Dermis microvascular lymphatic vessel endothelial cell (primary cell): Measurements from ENCODE around the gene ANKRD44. TPM values are rescaled to one million over a fixed set of nuclear protein-coding genes. Genes with fewer than 3 reads are reported as not detected.
"Not testable (repeated sequence)": the region's sequence is repeated elsewhere in the genome, so short reads cannot be mapped to it uniquely, and the experiment has no call there.

ENCODE experiments used
- DNase-seq, 2 donors: peaks; one replicate each; pipeline versions ENCODE4 v3.0.0 to v3.0.0-alpha.2; 2010; ENCODE audit warnings: low read depth in 2 of 2
- total RNA-seq: library from RNA; depleted of rRNA; stranded (reverse); fragments of >200 nt; gene quantifications from 2 replicates; pipeline ENCODE4 v1.2.1, GENCODE V29; 2014

The ANKRD44 gene
- total RNA-seq, 1 donor from 2014 or later = 3.6 TPM

DNA sequence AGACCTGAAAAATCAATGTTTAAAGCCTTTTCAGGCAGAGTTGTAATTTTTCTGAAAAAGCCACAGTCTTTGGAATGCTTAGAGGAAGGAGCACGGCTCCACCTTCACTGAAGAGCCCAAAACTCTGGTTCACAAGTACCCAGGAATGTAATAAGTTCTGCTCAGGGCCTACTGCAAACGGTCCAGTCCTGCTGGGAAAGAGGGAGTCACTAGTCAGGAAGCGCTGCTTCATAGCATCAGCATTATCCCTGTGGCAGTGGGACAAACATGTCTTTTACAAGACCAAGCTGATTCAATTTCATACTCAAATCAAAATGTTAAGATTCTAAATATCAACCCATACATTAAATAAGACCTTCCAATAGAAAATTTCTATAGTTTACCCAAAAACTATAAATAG, 231.2 kb downstream of the ANKRD44 start:
- peak in 1 of 2 donors; percentile 10 for DNase-seq

DNA sequence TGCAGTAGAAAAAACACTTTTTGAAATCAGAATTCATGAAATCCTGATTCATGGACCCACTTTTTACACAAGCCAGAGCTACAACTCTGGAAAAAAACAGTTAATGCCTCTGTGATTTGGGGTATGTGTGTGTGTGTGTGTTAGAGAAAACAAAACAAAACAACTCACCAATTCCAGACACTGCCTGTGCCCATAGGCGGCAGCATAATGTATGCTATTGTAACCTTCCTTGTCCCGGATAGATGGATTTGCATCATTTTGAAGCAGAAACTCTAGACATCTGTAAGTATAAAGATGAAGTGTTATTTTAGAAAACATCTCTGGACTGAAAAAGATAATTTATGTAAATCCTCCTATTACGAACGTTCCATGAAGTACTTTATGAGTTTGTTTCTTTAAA, 232.0 kb downstream of the ANKRD44 start:
- DNase-seq = no peak

DNA sequence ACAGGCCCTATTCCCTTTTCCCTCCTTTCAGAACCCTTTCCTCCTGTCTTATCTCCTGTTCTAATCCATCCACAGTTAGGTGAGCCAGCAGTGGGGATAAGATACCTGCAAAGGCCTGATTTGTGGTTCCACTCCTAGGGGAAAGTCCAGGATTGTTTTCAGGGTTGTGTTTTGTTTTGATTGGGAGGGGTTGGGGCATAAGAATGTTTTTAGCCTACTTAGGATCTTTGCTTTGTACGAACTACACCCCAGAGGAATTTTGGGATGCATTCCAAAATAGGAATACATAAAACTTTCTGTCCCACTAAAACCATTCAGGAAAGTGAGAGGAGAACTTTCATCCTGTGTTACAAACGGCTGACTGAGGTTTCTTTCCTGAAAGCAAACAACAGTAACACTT, 233.2 kb downstream of the ANKRD44 start:
- DNase-seq = no peak

DNA sequence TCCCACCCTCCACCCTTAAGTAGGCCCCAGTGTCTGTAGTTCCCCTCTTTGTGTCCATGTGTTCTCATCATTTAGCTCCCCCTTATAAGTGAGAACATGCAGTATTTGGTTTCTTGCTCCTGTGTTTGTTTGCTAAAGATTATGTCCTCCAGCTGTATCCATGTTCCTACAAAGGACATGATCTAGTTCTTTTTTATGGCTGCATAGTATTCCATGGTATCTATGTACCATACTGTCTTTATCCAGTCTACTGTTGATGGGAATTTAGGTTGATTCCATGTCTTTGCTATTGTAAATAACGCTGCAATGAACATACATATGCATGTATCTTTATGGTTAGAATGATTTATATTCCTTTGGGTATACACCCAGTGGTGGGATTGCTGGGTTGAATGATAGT, 233.9 kb downstream of the ANKRD44 start:
- no peak for DNase-seq

DNA sequence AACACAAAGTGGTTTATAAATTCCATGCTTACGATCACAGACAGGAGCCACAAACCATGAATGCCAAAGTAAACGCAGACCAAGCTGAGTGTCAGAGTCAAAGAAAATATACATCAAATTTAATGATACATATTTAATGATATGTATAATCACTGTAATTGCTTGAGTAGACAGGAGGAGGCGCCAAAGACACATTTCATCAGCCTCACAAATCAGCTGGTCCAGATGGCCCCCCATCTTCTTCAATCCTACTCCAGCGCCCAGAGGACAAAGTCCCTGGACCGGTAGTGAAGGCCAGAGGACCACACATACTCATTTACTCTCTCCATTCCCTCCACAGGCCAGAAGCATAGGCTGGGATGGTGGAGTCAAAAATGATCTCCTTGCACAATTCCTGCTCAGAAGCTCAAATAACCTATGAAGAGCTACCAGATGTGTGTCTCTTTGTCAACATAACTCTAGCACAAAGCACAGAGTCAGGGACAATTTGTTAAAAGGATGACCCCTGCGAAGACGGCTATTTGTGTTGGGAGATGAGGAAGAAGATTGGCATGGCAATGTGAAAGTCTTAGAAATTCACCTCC, 234.7 kb downstream of the ANKRD44 start:
- peak in 1 of 2 donors; percentile 36 for DNase-seq

DNA sequence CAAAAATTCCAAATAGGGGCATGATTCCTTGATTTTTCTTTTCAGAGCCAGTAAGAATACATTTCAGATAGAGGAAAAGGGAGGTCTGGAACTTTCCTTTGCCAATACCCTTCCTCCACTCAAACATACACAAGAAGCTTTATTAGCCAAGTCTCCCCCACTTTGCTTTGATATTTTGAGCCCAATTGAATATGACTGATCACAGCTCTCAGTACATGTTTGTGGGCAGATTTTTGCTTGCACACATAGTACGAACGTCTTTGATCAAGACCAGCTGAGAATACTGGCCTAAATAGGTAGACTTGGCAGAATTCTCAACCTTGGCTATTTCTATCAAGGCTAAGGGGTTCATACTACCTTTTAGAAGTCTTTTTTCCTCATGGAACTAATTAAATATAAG, 235.3 kb downstream of the ANKRD44 start:
- DNase-seq = no peak

DNA sequence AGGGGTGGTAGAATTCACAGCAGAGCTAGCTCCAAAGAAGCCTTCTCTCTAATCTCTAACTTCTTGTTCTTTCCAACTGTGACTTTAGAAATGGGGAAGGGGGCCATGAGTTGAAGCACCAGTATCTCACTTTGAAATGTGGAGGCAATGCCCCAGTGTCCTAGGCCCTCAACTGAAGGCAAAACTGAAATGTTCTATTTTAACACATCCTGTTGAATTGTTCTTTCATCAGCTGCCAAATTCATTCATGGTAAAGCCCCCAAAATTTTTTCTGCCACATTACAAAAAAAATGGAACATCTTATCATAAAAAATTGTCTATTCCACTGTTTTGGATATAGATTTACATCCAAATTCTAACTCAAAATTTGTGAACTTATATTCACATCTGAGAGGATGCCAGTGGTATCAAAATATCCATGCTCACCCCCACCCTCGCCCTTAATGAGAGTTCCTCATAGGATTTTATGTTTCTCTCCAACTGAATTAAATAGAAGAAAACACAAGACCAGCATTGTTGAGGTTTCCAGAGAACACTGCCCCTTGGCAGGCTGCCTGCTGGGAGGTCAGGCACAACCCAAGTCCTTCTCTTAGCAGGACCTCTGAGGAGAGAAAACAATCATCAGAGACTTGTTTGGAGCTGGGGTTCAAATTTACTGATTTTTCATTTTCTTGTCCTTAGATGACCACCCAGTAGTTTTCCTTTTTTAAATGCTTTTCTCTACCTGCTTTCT, 236.7 kb downstream of the ANKRD44 start:
- DNase-seq = peak in 1 of 2 donors; percentile 55

DNA sequence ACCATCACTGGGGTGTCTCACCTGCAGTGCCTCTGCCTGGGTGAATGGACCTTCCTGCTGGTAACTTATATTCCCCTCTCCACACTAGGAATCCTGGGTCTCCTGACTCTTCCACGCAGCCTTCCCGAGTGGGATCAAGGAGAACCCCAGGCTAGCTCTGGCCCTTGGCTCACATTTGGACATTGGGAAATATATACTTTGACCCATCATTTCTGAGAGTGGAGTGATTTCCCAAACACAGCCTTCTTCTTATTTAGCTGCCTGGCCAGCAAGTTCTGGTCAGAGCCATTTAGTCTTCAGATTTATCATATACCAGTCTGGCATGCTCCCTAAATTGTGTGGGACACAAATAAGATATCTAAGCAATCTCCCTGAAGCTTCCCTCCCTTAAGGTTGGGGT, 237.3 kb downstream of the ANKRD44 start:
- no peak for DNase-seq

DNA sequence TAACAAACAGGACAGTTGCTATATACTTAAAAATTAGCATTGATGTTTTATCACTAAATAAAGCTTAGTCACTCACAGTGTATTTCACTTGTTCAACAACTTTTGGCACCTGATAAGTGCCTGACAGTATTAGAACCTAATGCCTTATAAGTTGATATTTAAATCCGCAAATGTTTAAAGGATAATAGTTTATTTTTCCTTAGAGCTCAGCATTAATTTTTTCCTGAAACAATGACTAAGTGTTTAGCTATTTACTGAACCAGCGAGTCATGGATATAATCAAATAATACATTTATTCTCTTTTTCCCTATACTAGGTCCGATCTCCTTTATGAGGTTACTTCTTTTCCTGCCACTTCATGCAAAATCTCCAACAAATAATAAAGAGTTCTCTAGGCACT, 238.0 kb downstream of the ANKRD44 start:
- no peak for DNase-seq

DNA sequence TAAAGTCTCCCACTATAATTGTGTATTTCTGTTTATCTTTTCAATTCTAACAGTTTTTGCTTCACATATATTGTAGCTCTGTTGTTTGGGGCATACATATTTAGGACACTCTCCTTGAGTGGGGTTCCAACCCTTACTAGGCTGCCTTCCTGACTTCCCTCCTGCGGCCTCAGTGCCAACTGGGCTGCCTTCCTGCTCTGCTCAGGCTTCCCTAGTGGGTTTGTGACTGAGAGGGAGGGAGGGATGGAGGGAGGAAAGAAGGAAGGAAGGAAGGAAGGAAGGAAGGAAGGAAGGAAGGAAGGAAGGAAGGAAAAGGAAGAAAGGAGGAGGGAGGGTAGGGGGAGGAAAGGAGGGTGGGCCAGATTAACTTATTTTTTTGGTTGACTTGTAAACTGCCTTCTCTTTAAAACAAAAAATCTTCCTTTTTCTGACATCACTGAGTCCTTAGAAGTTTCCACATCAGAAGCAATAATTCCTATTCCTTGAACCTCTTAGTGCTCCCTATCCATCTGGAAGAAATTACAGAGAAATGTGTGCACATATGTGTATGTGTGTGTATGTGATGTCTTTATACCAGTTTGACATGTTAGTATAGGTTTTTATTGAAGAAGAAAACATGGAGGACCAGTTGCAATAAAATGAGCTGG, 238.7 kb downstream of the ANKRD44 start:
- DNase-seq = no peak

DNA sequence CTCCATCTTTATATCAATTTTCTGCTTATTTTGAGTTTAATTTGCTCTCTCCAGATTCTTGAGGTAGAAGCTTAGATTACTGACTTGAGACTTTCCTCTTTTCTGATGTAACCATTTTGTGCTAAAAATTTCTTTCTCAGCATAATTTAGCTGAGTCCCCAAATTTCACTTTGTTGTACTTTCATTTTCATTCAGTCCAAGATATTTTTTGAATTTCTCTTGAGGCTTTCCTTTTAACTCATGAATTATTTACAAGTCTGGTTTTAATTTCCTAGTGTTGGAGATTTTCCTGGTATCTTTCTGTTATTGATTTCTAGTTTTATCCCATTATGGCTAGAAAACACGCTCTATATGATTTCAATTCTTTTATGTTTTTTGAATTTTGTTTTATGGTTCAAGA, 239.4 kb downstream of the ANKRD44 start:
- no peak for DNase-seq

DNA sequence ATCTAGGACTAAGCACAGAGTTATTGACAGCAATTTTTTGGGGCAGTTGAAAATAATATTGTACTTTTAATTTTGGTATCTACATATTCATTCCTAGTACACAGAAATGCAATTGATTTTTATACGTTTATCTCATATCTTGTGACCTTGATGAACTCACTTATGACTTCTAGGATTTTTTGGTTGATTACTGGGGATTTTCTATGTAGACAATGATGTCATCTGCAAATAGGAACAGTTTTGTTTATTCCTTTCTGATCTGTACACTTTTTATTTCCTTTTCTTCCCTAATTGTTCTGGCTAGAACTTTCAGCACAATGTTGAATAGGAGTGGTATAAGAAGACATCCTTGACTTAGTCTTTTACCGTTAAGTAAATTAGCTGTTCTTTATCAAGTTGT, 240.6 kb downstream of the ANKRD44 start:
- no peak for DNase-seq

DNA sequence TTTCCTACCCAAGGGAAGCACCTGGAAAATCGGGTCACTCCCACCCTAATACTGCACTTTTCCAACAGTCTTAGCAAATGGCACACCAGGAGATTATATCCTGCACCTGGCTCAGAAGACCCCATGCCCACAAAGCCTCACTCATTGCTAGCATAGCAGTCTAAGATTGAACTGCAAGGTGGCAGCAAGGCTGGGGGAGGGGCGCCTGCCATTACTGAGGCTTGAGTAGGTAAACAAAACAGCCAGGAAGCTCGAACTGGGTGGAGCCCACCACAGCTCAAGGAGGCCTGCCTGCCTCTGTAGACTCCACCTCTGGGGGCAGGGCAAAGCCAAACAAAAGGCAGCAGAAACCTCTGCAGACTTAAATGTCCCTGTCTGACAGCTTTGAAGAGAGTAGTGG, 248.0 kb downstream of the ANKRD44 start:
- DNase-seq = not testable (repeated sequence)

DNA sequence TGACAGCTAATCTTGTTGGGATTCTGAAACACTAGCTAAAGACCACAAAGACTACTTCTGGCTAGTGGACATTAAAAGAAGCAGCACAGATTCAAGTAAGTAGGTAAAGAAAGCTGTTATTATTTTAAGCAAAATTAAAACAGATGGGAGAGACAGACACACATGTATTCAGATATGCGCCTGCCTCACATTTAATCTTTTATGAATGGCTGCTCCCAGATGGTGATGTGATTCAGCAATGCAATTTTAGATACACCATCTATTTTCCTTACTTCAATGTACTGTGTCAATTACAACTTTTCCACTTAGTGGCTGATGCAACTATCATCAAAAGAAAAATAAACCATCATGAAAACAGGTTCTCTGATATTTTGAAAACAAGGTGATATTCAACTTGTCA, 251.1 kb downstream of the ANKRD44 start:
- no peak for DNase-seq

DNA sequence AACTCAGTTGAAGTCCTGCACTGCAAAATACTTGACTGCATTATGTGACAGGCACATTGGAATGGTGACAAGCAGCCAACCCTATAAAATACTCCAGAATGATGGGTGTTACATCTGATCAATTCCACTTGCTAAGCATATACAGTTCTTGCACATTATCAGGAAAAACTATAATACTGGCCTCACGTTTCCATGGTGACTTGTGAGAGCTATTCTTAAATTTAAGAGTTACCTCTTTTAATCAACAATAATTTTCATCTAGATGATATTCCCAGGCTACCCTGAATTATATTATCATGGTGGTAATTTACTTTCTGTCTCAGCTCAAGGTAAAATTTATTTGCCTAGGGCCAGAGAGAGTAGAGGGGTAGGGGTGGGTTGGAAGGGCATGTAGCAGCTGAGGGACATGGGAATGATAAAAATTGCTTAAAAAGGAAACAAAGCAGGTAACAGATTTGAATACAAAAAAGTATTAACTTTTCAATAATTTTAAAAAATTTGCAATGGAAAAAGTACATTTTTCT, 251.7 kb downstream of the ANKRD44 start:
- DNase-seq = no peak

DNA sequence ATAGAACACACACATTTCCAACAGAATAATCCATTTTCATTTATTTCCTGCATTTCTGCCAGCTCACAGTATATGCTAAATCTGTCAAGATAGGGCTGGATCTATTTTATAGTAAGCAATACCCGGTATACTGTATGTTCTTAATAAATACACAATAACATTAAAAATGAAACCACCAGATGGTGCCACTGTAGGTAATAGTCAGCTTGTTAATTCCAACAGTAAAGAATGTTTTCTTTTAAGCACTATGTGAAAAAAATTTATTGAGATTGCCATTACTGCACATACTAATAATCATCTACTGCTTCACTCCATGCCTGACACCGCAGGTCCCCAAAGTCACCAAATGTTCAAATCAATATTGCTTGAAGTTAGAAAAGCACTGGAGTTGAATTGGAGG, 252.6 kb downstream of the ANKRD44 start:
- no peak for DNase-seq

DNA sequence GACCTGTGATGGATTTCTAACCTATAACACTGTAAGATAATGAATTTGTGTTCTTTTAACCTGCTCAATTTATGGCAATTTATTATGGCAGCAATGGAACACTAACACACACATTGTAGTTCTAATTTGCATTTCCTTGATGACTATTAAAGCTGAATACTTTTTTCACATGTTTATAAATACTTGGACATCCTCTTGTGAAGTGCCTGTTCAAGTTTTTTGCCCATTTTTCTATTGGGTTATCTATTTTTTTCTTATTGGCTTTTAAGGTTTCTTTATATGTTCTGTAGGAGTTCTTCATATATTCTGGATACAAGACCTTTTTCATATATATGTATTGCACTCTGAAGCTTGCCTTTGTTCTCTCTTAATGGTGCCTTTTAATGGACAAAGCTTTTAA, 255.5 kb downstream of the ANKRD44 start:
- no peak for DNase-seq

DNA sequence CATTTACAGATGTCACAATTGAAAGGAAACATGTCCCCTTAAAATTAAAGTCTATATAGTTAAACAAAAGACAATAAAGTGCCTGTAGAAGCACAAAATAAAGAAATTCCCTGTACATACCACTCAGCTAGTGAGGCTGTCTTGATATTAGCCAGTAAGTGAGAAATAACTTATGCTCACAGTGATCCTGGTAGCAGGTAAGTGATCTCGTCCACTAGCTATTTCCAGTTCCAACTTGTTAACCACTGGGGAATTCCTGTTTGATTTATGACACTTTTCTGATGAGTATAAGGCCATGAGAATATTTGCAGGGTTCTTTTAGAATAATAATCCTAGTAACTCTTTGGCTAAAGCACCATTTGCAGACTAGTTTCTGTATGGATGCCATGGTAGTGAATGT, 256.1 kb downstream of the ANKRD44 start:
- DNase-seq = no peak

DNA sequence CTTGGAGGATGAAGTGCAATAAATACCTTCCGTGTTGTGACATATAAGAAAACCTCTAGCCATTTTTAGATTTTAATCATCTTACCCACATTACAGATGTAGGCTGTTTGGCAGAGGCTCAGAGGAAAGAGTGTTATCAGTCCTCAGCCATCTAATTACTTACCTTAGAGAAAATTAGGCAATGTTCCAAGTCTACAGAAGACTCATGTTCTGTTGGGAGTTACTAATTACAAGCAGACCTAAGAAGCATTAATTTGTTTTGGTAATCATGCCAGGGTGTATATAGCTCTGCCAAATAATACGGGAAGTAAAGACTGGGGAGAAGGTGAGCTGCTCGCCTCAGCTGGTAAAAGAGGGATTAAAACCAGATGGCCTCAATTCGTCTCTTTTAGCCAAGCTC, 258.2 kb downstream of the ANKRD44 start:
- no peak for DNase-seq

DNA sequence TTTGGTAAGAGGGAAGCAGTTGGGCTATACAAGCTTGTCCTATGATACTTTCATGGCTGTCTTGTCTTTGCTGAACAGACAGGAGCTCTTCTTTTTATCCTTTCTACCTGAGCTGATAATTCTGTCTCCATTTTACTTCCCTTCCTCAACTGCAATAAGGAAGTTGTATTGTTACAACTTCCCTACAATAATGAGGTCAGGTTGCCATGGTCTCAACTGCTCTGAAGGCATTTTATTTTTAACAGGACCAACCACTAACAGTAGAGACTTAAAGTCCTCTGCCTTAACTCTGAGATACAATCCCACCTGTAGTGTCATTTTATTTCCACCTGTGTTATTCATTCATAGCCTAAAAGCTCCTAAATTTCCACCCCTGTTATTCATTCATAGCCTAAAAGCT, 265.5 kb downstream of the ANKRD44 start:
- DNase-seq = no peak

DNA sequence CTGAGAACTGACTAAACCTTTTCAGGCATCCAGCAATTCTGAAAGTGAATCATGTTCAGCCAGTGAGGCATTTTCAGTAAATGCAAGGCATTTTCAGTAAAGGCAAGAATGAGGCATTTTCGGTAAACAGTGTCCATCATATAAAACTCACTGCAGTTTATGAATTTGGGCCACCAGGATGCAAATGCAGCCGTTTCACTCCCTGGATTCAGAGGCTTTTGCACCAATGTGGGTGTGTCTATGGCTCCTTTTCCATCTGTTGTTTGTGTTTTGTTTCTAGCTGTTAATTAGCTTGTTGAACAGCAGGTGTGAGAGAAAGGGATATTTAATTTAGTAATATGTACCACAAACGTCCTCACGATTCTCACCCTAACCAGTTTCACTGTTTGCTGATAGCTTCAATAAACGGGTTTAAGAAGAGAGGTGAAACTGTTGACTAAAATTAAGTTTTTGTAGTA, 267.8 kb downstream of the ANKRD44 start:
- DNase-seq = no peak

DNA sequence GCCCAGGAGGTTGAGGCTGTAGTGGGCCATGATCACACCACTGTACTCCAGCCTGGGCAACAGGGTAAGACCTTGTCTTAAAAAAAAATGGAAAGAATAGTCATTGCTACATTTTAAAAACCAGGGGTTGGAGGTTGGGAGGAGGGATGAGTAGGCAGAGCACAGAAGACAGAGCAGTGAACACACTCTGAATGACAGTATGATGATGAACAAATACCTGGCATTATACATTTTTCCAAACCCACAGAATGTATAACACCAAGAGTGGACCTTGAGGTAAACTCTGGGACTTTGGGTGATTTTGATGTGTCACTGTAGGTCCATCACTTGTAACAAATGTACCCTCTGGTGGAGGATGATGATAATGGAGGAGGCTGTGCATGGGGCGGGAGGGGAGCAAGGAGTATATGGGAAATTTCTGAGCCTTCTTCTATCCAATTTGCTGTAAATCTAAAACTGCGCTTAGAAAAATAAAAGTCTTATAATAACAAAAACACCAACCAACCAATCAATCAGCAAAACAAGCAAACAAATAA, 272.6 kb downstream of the ANKRD44 start:
- no peak for DNase-seq
